Spleen (tissue), 7 donors: ENCODE measurements around the gene PRKCZ.

Source experiments
- POLR2A ChIP-seq, 3 donors: fragments of 450-650 bp; IDR thresholded peaks; one replicate each; pipeline ENCODE4 v1.5.1; 2017; ENCODE audit warnings: antibody characterized with exemption in 3 of 3, mild to moderate bottlenecking in 1 of 3
- POLR2AphosphoS5 ChIP-seq, 3 donors: sonication (generic); formaldehyde crosslinking; IDR thresholded peaks; one replicate each; pipeline ENCODE4 v1.5.1; 2017; ENCODE audit warnings: antibody characterized with exemption in 3 of 3
- TF ChIP-seq, protein P1 (sequence below), 11 experiments: fragments of 200-600 bp in 7 of 11; fragments of 450-650 bp in 4 of 11; sonication (generic) in 4 of 11; IDR thresholded peaks in 8 of 11; conservative IDR thresholded peaks in 3 of 11; 1 replicate in 7 of 11; 2 replicates in 4 of 11; pipeline versions ENCODE4 v1.4.0 to v1.8.0; 2016 to 2021; ENCODE audit warnings: antibody characterized with exemption in 11 of 11, inconsistent platforms in 4 of 11, mild to moderate bottlenecking in 1 of 11
- donor health status: DM: no; HTN: no; CAD: no; lungs with moderate emphysema.
- donor health status: DM: no; HTN: no; CAD: no.
- donor health status: DM: no; HTN: no; CAD: no.

DNA sequence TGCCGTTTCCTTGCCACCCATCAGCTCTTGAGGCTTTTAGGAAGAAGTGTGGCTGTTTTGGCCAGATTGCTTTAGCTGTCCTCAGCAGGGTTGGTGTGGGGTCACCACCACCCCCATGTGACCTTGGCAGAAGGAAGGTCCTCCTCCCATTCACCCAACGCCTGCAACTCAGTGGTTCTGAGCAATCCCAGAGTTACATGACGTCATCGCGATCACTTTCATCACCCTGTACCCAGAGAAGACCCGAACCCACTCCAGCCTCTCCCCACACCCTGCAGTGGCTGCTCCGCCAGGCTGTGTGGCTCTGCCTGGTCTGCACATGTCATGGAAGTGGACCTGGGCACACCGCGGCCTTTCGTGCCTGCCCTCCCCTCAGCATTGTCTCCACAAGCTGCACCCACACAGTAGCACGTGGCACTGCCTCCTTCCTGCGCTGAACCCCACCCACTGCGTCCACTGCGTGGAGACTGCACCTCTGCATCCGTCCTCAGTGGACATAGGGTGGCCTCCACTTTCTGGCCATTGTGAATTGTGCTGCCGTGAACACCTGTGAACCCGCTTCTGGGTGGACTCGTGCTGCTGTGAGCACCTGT is 127.8 kb downstream of the PRKCZ start:
- TF ChIP-seq, protein P1, sequence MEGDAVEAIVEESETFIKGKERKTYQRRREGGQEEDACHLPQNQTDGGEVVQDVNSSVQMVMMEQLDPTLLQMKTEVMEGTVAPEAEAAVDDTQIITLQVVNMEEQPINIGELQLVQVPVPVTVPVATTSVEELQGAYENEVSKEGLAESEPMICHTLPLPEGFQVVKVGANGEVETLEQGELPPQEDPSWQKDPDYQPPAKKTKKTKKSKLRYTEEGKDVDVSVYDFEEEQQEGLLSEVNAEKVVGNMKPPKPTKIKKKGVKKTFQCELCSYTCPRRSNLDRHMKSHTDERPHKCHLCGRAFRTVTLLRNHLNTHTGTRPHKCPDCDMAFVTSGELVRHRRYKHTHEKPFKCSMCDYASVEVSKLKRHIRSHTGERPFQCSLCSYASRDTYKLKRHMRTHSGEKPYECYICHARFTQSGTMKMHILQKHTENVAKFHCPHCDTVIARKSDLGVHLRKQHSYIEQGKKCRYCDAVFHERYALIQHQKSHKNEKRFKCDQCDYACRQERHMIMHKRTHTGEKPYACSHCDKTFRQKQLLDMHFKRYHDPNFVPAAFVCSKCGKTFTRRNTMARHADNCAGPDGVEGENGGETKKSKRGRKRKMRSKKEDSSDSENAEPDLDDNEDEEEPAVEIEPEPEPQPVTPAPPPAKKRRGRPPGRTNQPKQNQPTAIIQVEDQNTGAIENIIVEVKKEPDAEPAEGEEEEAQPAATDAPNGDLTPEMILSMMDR (IDR thresholded peaks at IDR 0.05 in 8 of 11, conservative IDR thresholded peaks at IDR 0.05 in 3 of 11) = no peak
- TF ChIP-seq POLR2AphosphoS5 (IDR thresholded peaks at IDR 0.05) (peak in 1 of 3 donors; percentile 36), POLR2A (IDR thresholded peaks at IDR 0.05) (no peak)
